Keratinocyte (primary cell): ENCODE results near the gene AP1M1. TPM values are rescaled to one million over a fixed set of nuclear protein-coding genes. Genes with fewer than 3 reads are reported as not detected.
A peak's percentile ranks its signal among the peaks of the same experiment; 100 is the strongest.
"Not testable (repeated sequence)": the region's sequence is repeated elsewhere in the genome, so short reads cannot be mapped to it uniquely, and the experiment has no call there.

Source experiments
- DNase-seq: peaks from one replicate; pipeline ENCODE4 v3.0.0-alpha.2; 2011; ENCODE audit warnings: low read depth, missing footprints, low spot score
- FAIRE-seq: peaks from 2 replicates; lab custom pipeline; 2011; peaks lifted over from hg19 to GRCh38; lab: Jason Lieb, UNC
- H2AFZ ChIP-seq: 2 replicates; pipeline ENCODE4 v1.6.0; 2012; ENCODE audit warnings: low read length, control low read depth, inconsistent platforms; ENCODE audit not compliant: control insufficient read depth
- H3K27ac ChIP-seq: 2 replicates; pipeline ENCODE4 v1.5.1; 2011; ENCODE audit warnings: low read length; ENCODE audit not compliant: control insufficient read depth, insufficient read depth
- H3K27me3 ChIP-seq: 3 replicates; pipeline ENCODE4 v1.6.0; 2011; ENCODE audit warnings: low read length; ENCODE audit not compliant: control insufficient read depth, insufficient read depth; ENCODE audit errors: extremely low read depth
- H3K36me3 ChIP-seq, 2 experiments: 2 replicates in 1 of 2; 3 replicates in 1 of 2; pipeline ENCODE4 v1.5.1; 2011; ENCODE audit warnings: low read length in 2 of 2, mild to moderate bottlenecking in 1 of 2; ENCODE audit not compliant: control insufficient read depth in 2 of 2, insufficient read depth in 2 of 2; ENCODE audit errors: extremely low read depth in 1 of 2
- H3K4me1 ChIP-seq: 3 replicates; pipeline ENCODE4 v1.5.1; 2011; ENCODE audit warnings: low read length; ENCODE audit not compliant: control insufficient read depth, insufficient read depth; ENCODE audit errors: extremely low read depth
- H3K4me2 ChIP-seq: 3 replicates; pipeline ENCODE4 v1.6.0; 2011; ENCODE audit warnings: low read depth, low read length; ENCODE audit not compliant: control insufficient read depth, insufficient read depth; ENCODE audit errors: extremely low read depth
- H3K4me3 ChIP-seq, 3 experiments: fragments of 200-600 bp in 1 of 3; sonication (generic) in 1 of 3; 2 replicates in 2 of 3; 3 replicates in 1 of 3; pipeline ENCODE4 v1.5.1; 2011 to 2016; ENCODE audit warnings: low read length in 3 of 3, mild to moderate bottlenecking in 3 of 3, control low read depth in 2 of 3, inconsistent platforms in 1 of 3, low read depth in 1 of 3, mixed read lengths in 1 of 3, mixed run types in 1 of 3, moderate library complexity in 1 of 3; ENCODE audit not compliant: control insufficient read depth in 2 of 3, insufficient read depth in 2 of 3; ENCODE audit errors: extremely low read depth in 1 of 3
- H3K79me2 ChIP-seq: 2 replicates; pipeline ENCODE4 v1.6.0; 2012; ENCODE audit warnings: low read length; ENCODE audit not compliant: control insufficient read depth, insufficient read depth
- H3K9ac ChIP-seq: 3 replicates; pipeline ENCODE4 v1.6.0; 2011; ENCODE audit warnings: low read length; ENCODE audit not compliant: control insufficient read depth, insufficient read depth; ENCODE audit errors: extremely low read depth
- H3K9me1 ChIP-seq: 3 replicates; pipeline ENCODE4 v1.6.0; 2011; ENCODE audit warnings: low read length; ENCODE audit not compliant: control insufficient read depth, insufficient read depth; ENCODE audit errors: extremely low read depth
- H3K9me3 ChIP-seq: 2 replicates; pipeline ENCODE4 v1.5.1; 2012; ENCODE audit warnings: low read depth, low read length; ENCODE audit not compliant: control insufficient read depth
- H4K20me1 ChIP-seq: 3 replicates; pipeline ENCODE4 v1.6.0; 2011; ENCODE audit warnings: low read length; ENCODE audit not compliant: control insufficient read depth, insufficient read depth; ENCODE audit errors: extremely low read depth
- EZH2 ChIP-seq: IDR thresholded peaks from one replicate; pipeline ENCODE4 v1.6.1; 2012; ENCODE audit warnings: inconsistent platforms, mild to moderate bottlenecking, low read length, moderate library complexity
- dilution Hi-C: fragments of 300-500 bp; cut with MboI; formaldehyde crosslinking; loops from one replicate; pipeline ENCODE4 v1.7.0; 2020; ENCODE audit warnings: low sequenced_read_pairs; ENCODE audit not compliant: extremely low pct_ligation_motif_present
- polyA plus RNA-seq, 5 experiments: library from polyadenylated mRNA; depleted of rRNA in 3 of 5; stranded (reverse) in 3 of 5; stranded (forward) in 1 of 5; unstranded in 1 of 5; fragments of >200 nt; gene quantifications; 1 replicate in 1 of 5; 2 replicates in 3 of 5; 3 replicates in 1 of 5; pipeline versions ENCODE4 v1.2.1 to v1.2.3, GENCODE V29; 2011 to 2012; ENCODE audit warnings: missing spikeins in 2 of 5, low read depth in 1 of 5, low replicate concordance in 1 of 5
- TF ChIP-seq, protein P1 (sequence below), 3 experiments: IDR thresholded peaks in 1 of 3; conservative IDR thresholded peaks in 1 of 3; optimal IDR thresholded peaks in 1 of 3; 2 replicates in 2 of 3; 3 replicates in 1 of 3; pipeline versions ENCODE3 to v1.5.1; 2011; ENCODE audit warnings: low read length in 3 of 3, mild to moderate bottlenecking in 3 of 3, moderate library complexity in 2 of 3, control low read depth in 1 of 3, inconsistent platforms in 1 of 3; ENCODE audit not compliant: insufficient read depth in 2 of 3; ENCODE audit errors: extremely low read depth in 1 of 3

AP1M1 gene
- polyA plus RNA-seq, 1 donor (not counting 4 experiments of a cell fraction or from before 2014, with no cell fraction given) = 27.7 TPM

DNA sequence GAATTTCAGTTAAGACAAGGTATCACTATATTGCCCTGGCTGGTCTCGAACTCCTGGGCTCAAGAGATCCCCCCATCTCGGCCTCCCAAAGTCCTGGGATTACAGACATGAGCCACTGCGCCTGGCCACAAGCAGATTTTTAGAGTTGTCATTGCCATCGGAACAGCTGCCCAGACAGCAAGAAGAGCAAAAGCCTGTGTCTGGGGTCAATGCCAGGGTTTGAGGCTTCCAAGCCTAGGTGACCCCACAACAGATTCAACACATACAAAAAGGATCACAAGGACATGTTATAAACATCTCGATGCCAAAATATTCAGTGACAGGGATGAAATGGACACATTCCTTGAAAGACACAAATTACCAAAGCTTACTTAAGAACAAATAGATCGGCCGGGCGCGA, 86.8 kb downstream of the AP1M1 start:
- Histone ChIP-seq H3K9me1 (no peaks in the 10 kb centered on the region), H3K4me1 (no peaks in the 10 kb centered on the region), H3K9me3 (no peaks in the 10 kb centered on the region), H3K79me2 (no peaks in the 10 kb centered on the region), H3K36me3 (no peaks in the 10 kb centered on the region), H3K9ac (no peak overlapping the region), H4K20me1 (no peaks in the 10 kb centered on the region), H3K4me3 (no peak overlapping the region), H2AFZ (no peak overlapping the region), H3K4me2 (no peak overlapping the region), H3K27me3 (peaks cover 45% of the 10 kb centered on the region), H3K27ac (no peak overlapping the region)
- DNase-seq (no peak), FAIRE-seq (no peak)
- TF ChIP-seq EZH2 = no peak
- TF ChIP-seq, protein P1, sequence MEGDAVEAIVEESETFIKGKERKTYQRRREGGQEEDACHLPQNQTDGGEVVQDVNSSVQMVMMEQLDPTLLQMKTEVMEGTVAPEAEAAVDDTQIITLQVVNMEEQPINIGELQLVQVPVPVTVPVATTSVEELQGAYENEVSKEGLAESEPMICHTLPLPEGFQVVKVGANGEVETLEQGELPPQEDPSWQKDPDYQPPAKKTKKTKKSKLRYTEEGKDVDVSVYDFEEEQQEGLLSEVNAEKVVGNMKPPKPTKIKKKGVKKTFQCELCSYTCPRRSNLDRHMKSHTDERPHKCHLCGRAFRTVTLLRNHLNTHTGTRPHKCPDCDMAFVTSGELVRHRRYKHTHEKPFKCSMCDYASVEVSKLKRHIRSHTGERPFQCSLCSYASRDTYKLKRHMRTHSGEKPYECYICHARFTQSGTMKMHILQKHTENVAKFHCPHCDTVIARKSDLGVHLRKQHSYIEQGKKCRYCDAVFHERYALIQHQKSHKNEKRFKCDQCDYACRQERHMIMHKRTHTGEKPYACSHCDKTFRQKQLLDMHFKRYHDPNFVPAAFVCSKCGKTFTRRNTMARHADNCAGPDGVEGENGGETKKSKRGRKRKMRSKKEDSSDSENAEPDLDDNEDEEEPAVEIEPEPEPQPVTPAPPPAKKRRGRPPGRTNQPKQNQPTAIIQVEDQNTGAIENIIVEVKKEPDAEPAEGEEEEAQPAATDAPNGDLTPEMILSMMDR (optimal IDR thresholded peaks at IDR 0.05 in 1 of 3, IDR thresholded peaks at IDR 0.05 in 1 of 3, conservative IDR thresholded peaks at IDR 0.05 in 1 of 3; ENCODE audit: extremely low read depth in 1 of 3, insufficient read depth in 2 of 3, low read length in 3 of 3) = no peak
- dilution Hi-C loops = no loop called here

DNA sequence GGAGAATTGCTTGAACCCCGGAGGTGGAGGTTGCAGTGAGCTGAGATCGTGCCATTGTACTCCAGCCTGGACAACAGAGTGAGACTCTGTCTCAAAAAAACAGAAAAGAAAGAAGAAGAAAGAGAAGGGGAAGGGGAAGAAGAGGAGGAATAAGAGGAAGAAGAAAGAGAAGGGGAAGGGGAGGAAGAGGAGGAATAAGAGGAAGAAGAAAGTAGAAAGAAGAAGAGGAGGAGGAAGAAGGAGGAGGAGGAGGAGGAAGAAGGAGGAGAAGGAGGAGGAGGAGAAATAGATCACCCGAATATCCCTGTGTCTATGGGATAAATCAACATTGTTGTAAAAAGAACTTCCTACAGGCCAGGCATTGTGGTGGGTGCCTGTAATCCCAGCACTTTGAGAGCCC, 87.4 kb downstream of the AP1M1 start:
- H3K4me1 ChIP-seq, H3K9me3 ChIP-seq, H2AFZ ChIP-seq, H3K4me2 ChIP-seq, dilution Hi-C loops, H3K9ac ChIP-seq, H3K27ac ChIP-seq, FAIRE-seq, DNase-seq, H3K79me2 ChIP-seq, H3K9me1 ChIP-seq, H3K4me3 ChIP-seq, H3K36me3 ChIP-seq, H4K20me1 ChIP-seq: not testable (repeated sequence)
- H3K27me3 ChIP-seq = peaks cover 45% of the 10 kb centered on the region

DNA sequence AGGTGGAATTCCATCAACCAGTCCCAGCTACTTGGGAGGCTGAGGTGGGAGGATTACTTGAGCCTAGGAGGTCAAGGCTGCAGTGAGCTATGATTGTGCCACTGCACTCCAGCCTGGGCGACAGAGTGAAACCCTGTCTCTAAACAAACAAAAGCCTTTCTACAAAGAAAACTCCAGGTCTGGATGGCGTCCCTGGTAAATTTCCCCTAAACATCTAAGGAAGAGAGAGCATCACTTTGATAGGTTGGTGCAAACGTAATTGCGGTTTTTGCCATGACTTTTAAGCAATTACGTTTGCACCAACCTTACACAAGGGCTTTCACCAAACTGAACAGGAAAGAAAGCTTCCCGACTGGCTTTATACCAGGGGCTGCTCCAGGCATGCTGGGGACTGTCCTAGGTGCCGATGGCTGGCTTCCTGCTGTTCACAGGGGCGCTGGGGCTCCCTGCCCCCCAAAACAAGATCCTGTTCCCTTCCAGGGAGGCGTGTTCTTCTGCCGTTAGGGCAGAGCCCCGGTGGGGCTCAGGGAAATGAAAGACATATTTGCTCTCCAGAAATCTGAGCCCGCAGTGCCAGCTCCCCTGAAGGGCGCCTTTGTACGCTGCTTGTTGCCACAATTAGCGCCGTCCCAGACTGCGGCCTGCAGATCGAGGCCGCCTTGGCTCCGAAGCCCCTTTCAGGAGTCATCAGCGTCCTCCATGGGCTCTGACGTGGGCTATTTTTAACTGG, 88.2 kb downstream of the AP1M1 start:
- H3K9me1 ChIP-seq = no peaks in the 10 kb centered on the region
- no peak overlapping the region for H3K9ac ChIP-seq
- no peak overlapping the region for H3K27ac ChIP-seq
- no peaks in the 10 kb centered on the region for H3K9me3 ChIP-seq
- no peaks in the 10 kb centered on the region for H3K79me2 ChIP-seq
- peak overlapping the region; percentile 31 for H2AFZ ChIP-seq
- H3K4me2 ChIP-seq = peak overlapping the region; percentile 55
- dilution Hi-C loops = no loop called here
- DNase-seq (no peak), FAIRE-seq (no peak)
- H3K27me3 ChIP-seq = peaks cover 44% of the 10 kb centered on the region
- no peaks in the 10 kb centered on the region for H4K20me1 ChIP-seq
- no peak overlapping the region for H3K4me3 ChIP-seq
- TF ChIP-seq, protein P1 (optimal IDR thresholded peaks at IDR 0.05 in 1 of 3, IDR thresholded peaks at IDR 0.05 in 1 of 3, conservative IDR thresholded peaks at IDR 0.05 in 1 of 3; ENCODE audit: extremely low read depth in 1 of 3, insufficient read depth in 2 of 3, low read length in 3 of 3) = no peak
- TF ChIP-seq EZH2 = no peak
- H3K36me3 ChIP-seq = no peaks in the 10 kb centered on the region
- no peaks in the 10 kb centered on the region for H3K4me1 ChIP-seq
